GM11168 (cell line): ENCODE data around the gene HPN.
"Not testable (repeated sequence)": the region's sequence is repeated elsewhere in the genome, so short reads cannot be mapped to it uniquely, and the experiment has no call there.

ENCODE experiments used
- in situ Hi-C: fragments of 300-500 bp; cut with MboI; formaldehyde crosslinking; loops from one replicate; pipeline ENCODE4 v1.12.0; 2022; ENCODE audit warnings: low sequenced_read_pairs; ENCODE audit not compliant: unreplicated experiment

HPN gene

GRCh38 chr19:35098413-35099049 is 57.0 kb downstream of the HPN start:
- in situ Hi-C loops: no loop called here

GRCh38 chr19:35099155-35099896 is 57.8 kb downstream of the HPN start:
- in situ Hi-C loops: no loop called here

GRCh38 chr19:35099897-35100275 is 58.4 kb downstream of the HPN start:
- in situ Hi-C loops: no loop called here

GRCh38 chr19:35100588-35101533 is 59.3 kb downstream of the HPN start:
- in situ Hi-C loops: no loop called here

GRCh38 chr19:35101949-35102348 is 60.4 kb downstream of the HPN start:
- in situ Hi-C loops: not testable (repeated sequence)

- in situ Hi-C loops: not testable (repeated sequence)
These were observed 62.1 kb downstream of the HPN start for GRCh38 chr19:35103614-35104013.

- in situ Hi-C loops: no loop called here
These were observed 62.8 kb downstream of the HPN start for GRCh38 chr19:35104361-35104760.

GRCh38 chr19:35105047-35105410 is 63.5 kb downstream of the HPN start:
- in situ Hi-C loops: no loop called here

GRCh38 chr19:35105411-35106290 is 64.1 kb downstream of the HPN start:
- in situ Hi-C loops: no loop called here

GRCh38 chr19:35106291-35106583 is 64.7 kb downstream of the HPN start:
- in situ Hi-C loops: no loop called here

GRCh38 chr19:35106898-35107541 is 65.5 kb downstream of the HPN start:
- in situ Hi-C loops: no loop called here

- in situ Hi-C loops: no loop called here
These were observed 66.0 kb downstream of the HPN start for GRCh38 chr19:35107545-35107944.

GRCh38 chr19:35108730-35109129 is 67.2 kb downstream of the HPN start:
- in situ Hi-C loops: no loop called here

GRCh38 chr19:35109395-35110112 is 68.0 kb downstream of the HPN start:
- in situ Hi-C loops: no loop called here

- in situ Hi-C loops: no loop called here
These were observed 69.5 kb downstream of the HPN start for GRCh38 chr19:35110974-35111373.

- in situ Hi-C loops: no loop called here
These were observed 71.6 kb downstream of the HPN start for GRCh38 chr19:35112995-35113688.

- in situ Hi-C loops: no loop called here
These were observed 73.0 kb downstream of the HPN start for GRCh38 chr19:35114353-35115176.
